Measurements from ENCODE around the gene ADAMTS8.

DNA sequence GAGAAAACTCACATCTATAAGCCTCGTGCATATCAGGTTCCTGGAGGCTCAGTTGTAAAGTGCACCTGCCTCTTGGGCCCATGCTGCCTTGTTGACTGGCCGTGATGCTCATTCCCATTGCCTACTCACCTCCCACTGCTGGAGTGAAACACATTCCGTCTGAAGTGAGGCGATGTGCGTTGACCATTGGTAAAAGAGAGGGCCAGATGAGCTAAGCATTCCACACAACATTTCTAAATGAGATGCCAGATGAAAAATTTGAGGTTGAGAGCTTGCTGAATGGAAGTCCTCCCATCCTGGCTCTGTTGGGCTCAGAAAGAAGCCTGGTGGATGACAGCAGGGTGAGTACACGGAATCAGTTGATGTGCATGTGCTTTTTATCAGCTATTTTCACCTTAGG lies 11.5 kb upstream of the ADAMTS8 start:
- TF ChIP-seq, protein P1, sequence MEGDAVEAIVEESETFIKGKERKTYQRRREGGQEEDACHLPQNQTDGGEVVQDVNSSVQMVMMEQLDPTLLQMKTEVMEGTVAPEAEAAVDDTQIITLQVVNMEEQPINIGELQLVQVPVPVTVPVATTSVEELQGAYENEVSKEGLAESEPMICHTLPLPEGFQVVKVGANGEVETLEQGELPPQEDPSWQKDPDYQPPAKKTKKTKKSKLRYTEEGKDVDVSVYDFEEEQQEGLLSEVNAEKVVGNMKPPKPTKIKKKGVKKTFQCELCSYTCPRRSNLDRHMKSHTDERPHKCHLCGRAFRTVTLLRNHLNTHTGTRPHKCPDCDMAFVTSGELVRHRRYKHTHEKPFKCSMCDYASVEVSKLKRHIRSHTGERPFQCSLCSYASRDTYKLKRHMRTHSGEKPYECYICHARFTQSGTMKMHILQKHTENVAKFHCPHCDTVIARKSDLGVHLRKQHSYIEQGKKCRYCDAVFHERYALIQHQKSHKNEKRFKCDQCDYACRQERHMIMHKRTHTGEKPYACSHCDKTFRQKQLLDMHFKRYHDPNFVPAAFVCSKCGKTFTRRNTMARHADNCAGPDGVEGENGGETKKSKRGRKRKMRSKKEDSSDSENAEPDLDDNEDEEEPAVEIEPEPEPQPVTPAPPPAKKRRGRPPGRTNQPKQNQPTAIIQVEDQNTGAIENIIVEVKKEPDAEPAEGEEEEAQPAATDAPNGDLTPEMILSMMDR (IDR thresholded peaks at IDR 0.05; ENCODE audit: low read depth, low read length): no peak
- TF ChIP-seq EZH2phosphoT487 (IDR thresholded peaks at IDR 0.05; ENCODE audit: low read depth): no peak

Measured in OCI-LY3 (cell line).